Mucosa of descending colon (tissue), 3 donors: ENCODE data around the gene TNRC18. TPM values are rescaled to one million over a fixed set of nuclear protein-coding genes. Genes with fewer than 3 reads are reported as not detected.

Experiments used
- ATAC-seq: fragments of 200-7000 bp; cut with Tn5 transposase; one replicate; pipeline ENCODE4 v1.9.1; 2020; ENCODE audit warnings: mild to moderate bottlenecking, moderate library complexity
- DNase-seq, 3 donors: peaks; one replicate each; pipeline ENCODE4 v3.0.0-alpha.2; 2020
- H3K36me3 ChIP-seq: fragments of 200-600 bp; one replicate; pipeline ENCODE4 v1.8.0; 2021; ENCODE audit warnings: low read depth, mild to moderate bottlenecking
- H3K4me1 ChIP-seq: fragments of 200-600 bp; one replicate; pipeline ENCODE4 v1.8.0; 2021; ENCODE audit warnings: low read depth, mild to moderate bottlenecking
- H3K4me3 ChIP-seq: fragments of 200-600 bp; one replicate; pipeline ENCODE4 v1.8.0; 2021; ENCODE audit warnings: mild to moderate bottlenecking
- H3K9me3 ChIP-seq: fragments of 200-600 bp; one replicate; pipeline ENCODE4 v1.8.0; 2021; ENCODE audit warnings: mild to moderate bottlenecking
- CTCF ChIP-seq: fragments of 200-600 bp; IDR thresholded peaks from one replicate; pipeline ENCODE4 v1.8.0; 2022; ENCODE audit warnings: antibody characterized with exemption, mild to moderate bottlenecking
- intact Hi-C, 2 donors: fragments of 100-400 bp; cut with DNase I in 1 of 2; cut with micrococcal nuclease in 1 of 2; formaldehyde crosslinking; loops; one replicate each; pipeline versions ENCODE4 v1.11.0 to v1.11.1; 2022; cut with DNase I, micrococcal nuclease
- total RNA-seq, 3 donors: library from RNA; stranded (reverse); fragmentation: NEBNext Ultra II Directional in 2 of 3; extraction: Animal tissue kit (Norgen Biotek cat#: 25700) in 2 of 3; gene quantifications; one replicate each; pipeline versions ENCODE4 v1.2.1 to v1.2.4, GENCODE V29; 2021 to 2023
- donor health status: DM: no; HTN: no; CAD: no; lungs with moderate emphysema.
- donor health status: DM: no; HTN: no; CAD: no.
- donor health status: DM: no; HTN: yes; CAD: no.

Gene TNRC18
- total RNA-seq, 3 donors from 2014 or later = 94.0 to 170 (median 112) TPM

- intact Hi-C loops = no loop called here
- TF ChIP-seq CTCF = no peak
- no peaks in the 10 kb centered on the region for H3K4me1 ChIP-seq
- H3K36me3 ChIP-seq = no peaks in the 10 kb centered on the region
- H3K4me3 ChIP-seq = no peak overlapping the region
- ATAC-seq (no peak), DNase-seq (no peak)
- H3K9me3 ChIP-seq = no peaks in the 10 kb centered on the region
Measured at GRCh38 chr7:5436003-5436678, 12.5 kb upstream of the TNRC18 start.

DNA sequence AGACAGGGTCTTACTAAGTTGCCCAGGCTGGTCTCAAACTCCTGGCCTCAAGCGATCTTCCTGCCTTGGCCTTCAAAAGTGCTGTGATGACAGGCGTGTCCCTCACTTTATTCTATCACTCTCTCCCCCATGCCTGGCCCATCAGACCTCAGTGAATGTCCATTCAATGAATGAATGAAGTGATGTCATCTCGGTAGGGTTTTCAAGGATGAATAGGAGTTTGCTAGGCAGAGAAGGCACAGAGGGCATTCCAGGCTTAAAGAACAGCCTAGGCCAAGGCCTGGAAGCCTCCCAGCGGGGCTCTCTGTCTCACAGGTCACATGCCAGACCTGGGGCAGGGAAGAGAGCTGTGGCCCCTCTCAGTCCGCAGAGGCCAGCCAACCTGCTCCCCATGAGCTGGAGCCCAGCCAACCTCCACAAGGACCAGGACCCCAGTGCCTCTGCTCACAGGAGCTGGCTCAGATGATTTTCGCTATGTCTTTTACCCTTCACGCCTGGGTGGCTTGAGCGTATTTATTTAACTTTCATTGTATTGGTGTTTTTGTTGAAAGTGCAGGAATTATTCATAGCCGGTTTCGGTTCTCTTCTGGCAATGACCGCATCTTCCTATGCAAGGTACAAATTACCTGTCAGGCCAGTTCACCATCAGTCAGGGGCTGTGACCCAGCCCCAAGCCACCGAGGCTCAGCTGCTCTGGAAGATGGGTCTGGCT, 11.8 kb upstream of the TNRC18 start:
- no peaks in the 10 kb centered on the region for H3K36me3 ChIP-seq
- H3K4me1 ChIP-seq = peaks cover 4% of the 10 kb centered on the region
- no peaks in the 10 kb centered on the region for H3K9me3 ChIP-seq
- no peak for DNase-seq
- intact Hi-C loops = no loop called here
- no peak for ATAC-seq
- no peak for TF ChIP-seq CTCF
- no peak overlapping the region for H3K4me3 ChIP-seq

- Histone ChIP-seq H3K9me3 (no peaks in the 10 kb centered on the region), H3K36me3 (no peaks in the 10 kb centered on the region), H3K4me3 (no peak overlapping the region), H3K4me1 (peaks cover 20% of the 10 kb centered on the region)
- intact Hi-C loops = no loop called here
- TF ChIP-seq CTCF = no peak
- ATAC-seq (no peak), DNase-seq (no peak)
Measured at GRCh38 chr7:5433181-5433580, 9.5 kb upstream of the TNRC18 start.

- Histone ChIP-seq H3K9me3 (no peaks in the 10 kb centered on the region), H3K36me3 (no peaks in the 10 kb centered on the region), H3K4me3 (no peak overlapping the region), H3K4me1 (peaks cover 20% of the 10 kb centered on the region)
- intact Hi-C loops = no loop called here
- no peak for TF ChIP-seq CTCF
- ATAC-seq = no peak
- no peak for DNase-seq
Measured at GRCh38 chr7:5432691-5433090, 9.1 kb upstream of the TNRC18 start.

GRCh38 chr7:5431560-5432015, 8.0 kb upstream of the TNRC18 start:
- peaks cover 20% of the 10 kb centered on the region for H3K4me1 ChIP-seq
- DNase-seq (no peak), ATAC-seq (no peak)
- no peak for TF ChIP-seq CTCF
- no peaks in the 10 kb centered on the region for H3K9me3 ChIP-seq
- H3K4me3 ChIP-seq = no peak overlapping the region
- no peaks in the 10 kb centered on the region for H3K36me3 ChIP-seq
- intact Hi-C loops = no loop called here
